NCI-H146 treated with DMSO at 0.1 percent for 48 hours (cell line): ENCODE measurements around the gene FAM81B.

Experiments used
- DNase-seq: peaks from one replicate; lab custom pipeline; 2025; ENCODE audit not compliant: unreplicated experiment; lab: John Stamatoyannopoulos, UW

FAM81B gene

DNA sequence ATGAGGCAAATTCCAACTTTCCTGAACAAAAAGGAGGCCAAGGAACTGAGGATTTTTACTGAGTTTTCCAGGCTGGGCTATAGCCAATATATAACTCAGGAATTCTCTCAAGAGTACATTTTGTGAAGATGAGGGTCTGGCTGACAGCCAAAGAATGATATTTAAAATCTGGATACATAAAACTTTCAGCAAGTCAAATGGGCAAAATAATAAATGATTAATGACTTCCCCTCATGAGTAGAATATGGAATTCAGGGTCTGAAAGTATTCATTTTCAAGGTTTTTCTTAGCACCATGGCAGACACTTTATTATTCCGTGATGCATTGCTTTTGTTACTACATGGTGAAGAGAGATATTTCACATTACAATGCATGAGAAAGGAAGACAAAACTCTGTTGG is 7.8 kb downstream of the FAM81B start:
- no peak for DNase-seq

DNA sequence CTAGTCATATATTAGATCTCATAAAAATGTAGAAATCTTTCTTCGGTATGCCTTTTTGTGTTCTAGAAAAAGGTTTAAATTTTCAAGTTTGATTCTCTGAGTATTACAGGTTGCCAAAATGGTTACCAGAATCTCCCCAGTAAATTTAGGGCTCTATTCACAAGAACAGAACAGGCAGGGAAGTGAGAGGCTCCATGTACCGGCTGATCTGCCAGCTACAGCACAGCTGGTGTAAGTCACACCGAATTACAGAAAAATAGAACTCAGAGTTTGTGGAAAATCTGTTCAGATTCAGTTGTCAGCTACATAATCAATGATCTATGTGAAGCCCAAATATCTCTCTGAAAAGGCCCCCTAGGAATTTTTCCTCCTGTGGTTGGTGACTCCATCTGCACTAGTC is 10.5 kb downstream of the FAM81B start:
- no peak for DNase-seq

DNA sequence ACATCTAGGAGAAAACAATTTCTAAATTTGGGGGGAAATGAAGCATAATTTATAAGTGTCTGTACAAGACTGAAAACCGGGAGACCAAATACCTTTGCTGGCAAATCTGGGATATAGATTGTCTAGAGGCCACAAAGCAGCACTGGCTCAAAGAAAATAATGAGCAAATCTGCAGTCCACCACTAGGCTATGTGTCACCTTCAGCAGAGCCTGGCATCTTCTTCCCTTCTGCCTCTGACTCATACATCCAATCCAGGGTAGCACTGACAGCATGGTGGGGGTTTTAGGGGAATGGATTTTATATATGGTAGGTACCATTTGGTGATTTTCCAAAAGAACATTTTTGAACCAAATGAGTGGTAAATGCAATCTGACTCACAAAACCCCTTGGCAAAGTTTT is 12.8 kb downstream of the FAM81B start:
- no peak for DNase-seq

DNA sequence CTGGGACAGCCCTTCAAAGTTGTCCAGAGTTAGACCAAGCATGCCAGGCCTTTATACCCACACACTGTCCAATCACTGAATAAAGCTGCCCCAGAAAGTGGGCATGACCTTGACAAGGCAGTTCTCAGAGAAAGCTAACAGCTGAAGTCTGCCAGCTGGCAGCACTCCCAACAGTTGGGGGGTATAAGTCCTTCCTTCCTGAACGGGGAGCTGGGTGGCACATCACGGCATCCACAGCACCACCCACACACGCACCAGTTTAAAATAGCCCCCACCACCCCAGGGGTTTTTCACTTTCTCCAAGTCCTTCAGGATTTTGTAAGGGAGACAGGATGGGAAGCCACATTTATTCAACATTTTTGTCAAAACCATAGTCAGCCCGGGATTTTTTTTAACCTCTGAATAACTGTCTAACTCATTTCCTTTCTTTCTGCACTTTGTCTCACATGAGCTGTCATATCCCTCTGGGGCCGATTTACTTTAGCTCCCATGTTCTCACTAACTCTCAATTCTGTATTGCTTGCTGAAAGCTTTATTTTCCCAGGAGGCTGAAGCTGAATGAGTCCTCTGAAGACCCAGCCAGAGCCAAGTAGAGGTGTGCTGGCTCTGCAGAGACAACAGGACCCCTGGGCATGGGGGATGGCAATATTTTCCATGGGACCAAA is 15.4 kb downstream of the FAM81B start:
- no peak for DNase-seq

DNA sequence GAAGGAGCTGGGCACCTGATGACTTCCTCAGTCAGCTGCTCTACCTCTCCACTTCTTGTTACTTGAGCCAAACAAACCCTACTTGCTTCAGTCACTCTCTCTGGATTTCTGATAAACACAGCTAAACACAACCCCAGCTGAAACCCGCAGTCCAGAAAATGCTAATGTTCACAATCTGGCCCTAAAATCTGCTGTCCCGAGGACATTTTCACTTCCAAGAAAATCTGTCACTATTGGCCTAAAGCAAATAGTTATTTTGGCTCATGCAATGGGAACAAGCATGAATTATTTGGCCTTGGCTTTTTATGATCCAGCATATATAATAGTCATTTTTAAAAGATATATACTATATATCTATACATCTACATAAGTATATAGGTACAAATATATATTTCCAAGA is 19.1 kb downstream of the FAM81B start:
- DNase-seq: no peak

DNA sequence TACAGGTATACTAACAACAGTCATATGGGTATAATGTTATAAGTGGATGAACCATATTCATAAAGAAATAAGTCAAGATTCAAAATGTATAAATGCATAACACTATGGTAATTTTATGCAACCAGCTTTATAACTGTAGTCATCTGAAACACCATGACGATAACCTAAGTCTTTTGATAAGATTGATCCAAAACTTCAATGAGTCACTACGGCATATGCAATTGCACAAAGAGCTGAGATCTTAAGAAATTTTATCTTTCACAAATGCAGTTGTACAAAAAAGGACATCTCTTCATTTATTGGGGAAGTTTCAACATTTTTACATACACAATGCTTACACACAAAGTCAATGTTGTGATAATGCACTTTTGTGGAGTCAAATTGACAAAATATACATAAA is 20.3 kb downstream of the FAM81B start:
- no peak for DNase-seq

DNA sequence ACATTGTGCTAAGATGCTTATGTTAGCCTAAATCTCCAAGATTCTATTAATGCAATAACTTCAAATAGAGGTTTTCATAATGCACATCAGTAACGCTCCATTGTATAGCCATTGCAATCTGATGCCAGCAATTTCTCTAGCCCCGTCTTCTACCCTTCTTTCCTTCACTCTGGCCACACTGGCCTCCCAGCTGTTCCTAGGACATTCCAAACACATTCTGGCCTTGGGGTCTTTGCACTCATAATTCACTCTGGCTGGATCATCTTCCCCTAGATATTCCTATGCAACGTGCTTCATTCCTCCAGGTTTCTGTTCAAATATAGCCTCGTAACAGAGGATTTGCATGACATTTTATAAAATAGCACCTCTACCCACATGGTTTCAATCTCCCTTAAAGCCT is 23.3 kb downstream of the FAM81B start:
- DNase-seq: no peak

DNA sequence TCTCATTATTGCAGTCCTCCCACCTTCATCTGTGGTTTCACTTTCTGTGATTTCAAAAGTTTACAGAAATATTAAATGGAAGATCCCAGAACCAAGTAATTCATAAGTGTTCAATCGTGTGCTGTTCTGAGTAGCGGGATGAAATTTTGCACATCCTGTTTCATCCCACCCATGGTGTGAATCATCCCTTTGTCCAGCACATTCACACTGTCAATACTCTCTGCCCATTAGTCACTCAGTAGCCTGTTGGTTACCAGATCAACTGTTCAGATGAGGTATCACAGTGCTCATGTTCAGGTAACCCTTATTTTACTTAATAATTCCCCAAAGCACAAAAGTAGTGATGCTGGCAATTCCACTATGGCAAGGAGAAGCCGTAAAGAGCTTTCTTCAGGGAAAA is 26.8 kb downstream of the FAM81B start:
- DNase-seq: no peak

DNA sequence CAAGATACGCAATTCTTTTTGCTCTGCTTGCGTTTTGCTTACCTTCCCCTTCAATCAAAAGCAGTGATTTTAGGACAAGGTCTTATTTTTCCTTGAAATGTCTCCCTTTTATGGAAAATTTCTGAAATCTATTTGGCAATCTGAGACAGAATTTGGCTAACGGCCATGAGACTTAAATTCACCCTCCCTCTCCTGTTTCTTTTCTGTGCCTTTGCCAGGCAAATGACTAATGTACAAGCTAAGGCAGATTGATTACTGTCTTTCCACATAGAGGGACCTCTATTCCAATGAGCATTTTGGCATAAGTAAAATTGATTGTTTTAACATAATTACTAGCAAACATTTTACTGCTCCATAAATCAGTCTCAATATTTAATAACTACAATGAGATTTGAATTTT is 31.7 kb downstream of the FAM81B start:
- no peak for DNase-seq

DNA sequence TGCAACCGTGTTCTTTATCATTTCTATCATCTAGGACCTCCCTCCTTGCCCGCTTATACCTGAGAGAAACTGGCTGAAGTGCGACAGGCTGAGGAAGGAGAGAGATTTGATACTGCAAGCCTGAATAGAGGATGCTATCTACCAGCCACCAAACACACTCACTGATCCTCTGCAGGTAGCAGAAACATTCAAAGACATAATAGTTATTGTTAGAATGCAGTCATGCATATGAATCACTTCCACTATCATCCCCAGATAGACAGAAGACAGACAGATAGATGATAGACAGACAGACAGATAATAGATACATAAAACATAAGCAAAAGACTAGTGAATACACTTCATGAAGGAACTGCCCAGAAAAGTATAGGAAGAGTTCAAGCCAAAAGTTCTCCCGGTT is 32.9 kb downstream of the FAM81B start:
- no peak for DNase-seq

DNA sequence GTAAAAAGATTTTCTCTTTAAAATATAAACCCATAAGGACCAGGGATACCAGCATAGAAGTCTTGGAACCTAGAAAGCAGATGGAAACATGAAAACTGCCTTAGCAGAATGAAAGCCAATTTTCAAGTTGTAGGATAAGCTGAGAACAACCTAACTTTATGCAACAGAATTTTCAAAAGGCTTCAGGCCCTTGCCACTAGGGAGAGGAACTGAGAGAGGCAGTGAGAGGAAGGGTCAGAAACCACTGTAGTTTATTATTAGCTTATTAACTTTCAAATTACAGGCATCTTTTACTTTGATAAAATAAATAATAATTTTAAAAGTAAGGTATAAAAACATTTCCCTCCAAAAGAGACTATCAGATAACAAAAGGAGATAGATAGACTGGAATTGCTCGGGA is 33.4 kb downstream of the FAM81B start:
- no peak for DNase-seq

DNA sequence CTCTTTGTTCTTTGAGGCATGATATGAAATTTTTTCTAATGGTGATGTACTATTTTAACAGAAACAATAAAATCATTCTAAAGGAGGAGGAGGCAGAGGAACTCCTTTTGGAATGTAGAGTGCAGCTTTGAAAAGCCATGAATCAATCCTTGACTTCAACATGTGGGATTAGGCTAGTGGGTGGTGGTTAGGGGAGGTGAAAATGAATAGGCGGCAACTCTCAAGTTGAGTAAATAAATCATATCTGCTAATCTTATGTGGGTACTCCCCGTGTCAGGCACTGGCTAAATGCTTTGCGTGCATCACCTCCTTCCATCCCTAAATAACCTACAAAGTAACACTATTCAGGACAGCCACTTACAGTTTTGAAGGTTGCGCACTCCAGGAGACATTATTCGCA is 35.1 kb downstream of the FAM81B start:
- no peak for DNase-seq

DNA sequence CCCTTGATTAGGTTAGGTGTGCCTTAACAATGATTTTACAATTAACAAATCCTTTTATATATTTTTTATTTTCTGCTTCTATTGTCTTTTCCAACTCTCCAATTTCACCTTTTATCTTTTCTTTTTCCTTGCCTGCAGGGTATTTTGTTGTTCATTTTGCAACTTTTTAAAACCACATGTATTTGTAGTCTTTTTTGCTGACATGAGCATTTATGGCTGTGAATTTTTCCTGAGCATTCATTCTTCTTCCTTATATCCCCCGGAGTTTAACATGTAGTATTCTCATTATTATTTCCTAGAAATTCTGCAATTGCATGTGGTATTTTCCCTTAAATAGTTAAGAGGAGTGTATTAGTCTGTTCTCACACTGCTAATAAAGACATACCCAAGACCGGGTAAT is 41.6 kb downstream of the FAM81B start:
- DNase-seq: no peak

DNA sequence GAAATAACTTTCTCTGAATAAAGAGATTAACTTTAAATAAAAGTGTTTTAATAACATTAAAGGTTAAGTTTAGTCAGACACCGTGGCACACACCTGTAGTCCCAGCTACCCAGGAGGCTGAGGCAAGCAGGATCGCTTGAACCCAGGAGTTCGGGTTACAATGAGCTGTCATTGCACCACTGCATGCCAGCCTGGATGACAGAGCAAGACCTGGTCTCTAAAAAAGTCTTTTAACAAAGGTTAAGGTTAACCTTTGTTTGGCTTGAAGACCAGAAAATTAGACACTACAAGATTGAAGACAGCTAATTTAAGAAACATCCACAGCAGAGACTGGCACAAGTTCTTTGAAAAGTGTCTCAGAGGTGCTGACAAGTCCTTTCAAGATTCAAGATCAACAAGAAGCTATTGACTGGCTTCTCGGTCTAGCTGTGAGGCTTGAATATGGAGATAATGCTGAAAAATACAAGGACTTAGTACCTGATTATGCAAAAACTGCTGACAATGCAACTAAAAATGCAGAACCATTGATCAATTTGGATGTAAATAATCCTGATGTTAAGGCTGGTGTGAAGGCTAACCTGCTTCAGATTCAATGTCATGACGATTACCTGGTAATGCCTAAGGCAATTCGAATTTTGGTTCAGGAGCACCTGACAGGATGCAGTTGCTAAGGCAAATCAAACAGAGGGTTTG is 48.8 kb downstream of the FAM81B start:
- peak; percentile 6 for DNase-seq

DNA sequence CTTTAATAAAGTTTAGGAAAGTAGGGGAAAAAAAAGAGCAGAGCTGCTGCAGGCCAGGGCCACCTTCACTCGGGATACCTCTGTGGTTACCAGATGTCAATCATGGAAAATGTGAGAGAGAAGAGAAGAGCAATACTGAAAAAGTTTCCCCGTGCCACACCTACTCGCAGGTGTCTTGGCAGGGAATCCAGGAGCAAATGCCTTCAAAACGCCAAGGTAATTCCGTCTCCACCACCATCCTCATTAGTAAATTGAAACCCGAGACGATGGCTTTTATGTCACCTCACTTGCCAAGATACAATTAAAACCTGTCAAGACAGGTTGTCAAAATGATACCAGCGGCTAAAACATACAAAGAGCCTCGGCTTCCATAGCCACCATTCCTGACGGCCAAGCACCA is 49.7 kb downstream of the FAM81B start:
- peak; percentile 61 for DNase-seq

DNA sequence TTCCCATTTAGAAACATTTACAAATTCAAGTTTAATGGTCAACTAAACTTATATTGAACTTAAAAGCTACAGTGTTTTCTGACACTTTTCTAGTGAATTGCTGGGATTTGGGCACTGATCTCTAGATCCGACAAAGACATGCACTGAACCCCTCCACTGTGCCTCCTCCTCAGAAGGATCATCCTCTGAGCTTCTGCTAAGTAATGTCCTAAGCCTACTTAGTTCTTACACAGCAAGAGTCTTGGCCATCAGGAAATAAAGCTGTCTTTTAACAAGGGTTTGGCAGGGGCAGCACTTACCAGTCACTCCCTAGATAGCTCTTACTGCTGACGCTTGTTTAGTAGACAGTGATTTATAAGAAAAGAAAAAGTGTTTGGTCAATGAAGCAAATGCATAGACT is 50.5 kb downstream of the FAM81B start:
- no peak for DNase-seq

DNA sequence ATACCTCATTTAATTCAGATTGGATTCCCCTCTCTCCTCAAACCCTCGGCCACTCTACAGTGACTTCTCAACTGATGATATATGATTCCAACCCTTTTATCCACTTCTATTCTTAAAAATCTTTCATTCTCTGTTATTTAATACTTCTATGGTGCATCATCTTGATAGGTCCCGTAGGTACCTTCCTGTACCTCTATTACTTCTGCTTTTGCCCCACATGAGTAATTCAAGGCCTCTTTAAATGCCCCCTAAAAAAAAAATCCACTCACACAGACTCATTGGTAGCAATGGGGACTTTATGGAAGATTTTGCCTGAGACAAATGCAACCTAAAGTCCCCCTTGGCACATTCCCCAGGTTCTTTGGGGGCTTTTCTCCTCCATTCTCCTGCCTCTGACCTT is 54.3 kb downstream of the FAM81B start:
- no peak for DNase-seq

DNA sequence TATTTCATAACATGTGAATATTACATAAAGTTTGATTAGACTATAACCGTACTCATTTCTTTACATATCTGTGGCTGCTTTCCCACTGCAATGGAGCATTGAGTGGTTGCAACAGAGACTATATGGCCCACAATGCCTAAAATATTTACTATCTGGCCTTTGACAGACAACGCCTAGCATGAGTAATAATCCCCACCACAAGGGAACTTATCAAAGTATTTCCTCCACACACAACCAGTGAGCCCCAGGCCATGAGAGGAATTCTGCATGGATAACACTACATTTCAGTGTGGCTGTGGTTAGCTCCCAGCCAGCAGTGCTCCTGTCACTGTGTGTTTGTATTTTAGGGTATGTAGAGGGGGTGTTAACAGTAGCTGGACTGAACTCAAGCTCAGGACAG is 54.8 kb downstream of the FAM81B start:
- no peak for DNase-seq

DNA sequence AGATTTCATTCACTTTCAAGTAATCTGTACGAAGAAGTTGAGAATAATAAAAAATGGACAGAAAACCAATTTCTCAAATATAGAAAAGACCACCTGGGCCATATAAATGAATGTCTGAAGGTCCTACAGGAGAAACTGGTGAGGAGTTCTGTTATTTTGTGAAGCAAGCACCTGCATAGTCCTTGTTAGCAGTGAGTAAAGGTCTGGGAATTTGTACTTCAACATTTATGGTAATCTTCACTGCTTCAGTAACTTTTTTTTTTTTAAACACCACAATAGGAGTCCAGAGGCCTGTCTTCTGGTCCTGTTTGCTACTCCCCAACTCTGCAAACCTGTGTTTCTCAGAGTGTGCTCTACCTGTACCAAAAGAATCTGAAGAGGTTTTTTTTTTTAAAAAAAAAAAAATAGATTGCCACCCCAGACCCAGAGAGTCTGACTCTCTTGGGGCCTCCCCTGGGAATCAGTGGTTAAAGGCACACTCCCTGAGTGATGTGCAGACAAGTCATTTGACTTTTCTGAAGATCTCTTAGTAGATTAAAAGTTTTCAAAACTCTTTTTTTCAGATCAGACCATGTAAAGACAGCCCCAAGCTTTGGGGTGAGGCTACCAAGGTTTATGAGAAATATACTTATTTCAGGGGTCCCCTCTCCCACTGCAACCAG is 55.5 kb downstream of the FAM81B start:
- DNase-seq: no peak

DNA sequence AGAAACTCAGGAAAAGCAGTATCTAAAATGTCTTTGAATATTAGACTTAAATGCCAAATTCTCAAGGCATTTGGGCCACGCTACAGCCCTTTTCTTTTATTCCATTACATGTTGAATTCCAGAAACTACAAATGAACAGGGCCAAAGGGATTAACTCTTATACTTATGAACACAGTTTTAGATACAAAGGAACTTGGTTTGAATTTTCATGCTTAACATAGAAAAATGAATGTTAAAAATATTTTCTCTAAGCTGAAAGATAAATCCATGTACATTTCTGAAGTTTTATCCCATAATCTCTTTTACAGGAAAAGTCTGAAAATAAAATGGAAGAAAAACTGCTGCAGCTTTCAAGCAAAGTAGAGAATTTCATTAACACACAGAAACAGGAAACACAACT is 56.8 kb downstream of the FAM81B start:
- no peak for DNase-seq

DNA sequence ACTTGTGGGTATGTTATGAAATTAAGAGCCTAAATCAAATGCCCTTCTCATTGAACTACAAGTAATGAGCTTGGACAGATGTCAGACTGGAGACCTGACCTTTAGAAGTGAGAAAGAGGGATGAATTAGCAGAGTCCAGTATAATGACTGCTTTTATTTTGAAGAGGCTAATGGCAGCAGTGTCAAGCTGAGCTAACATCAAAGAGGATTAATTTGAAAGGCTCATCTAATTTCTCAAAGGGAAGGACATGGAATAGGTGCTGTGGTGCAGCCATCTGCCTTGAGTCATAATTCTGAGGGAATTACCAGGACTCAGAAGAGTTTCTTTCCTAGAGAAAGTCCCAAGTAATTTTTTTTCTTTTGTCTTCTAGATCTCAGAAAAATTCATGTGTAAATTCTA is 57.6 kb downstream of the FAM81B start:
- peak; percentile 62 for DNase-seq

DNA sequence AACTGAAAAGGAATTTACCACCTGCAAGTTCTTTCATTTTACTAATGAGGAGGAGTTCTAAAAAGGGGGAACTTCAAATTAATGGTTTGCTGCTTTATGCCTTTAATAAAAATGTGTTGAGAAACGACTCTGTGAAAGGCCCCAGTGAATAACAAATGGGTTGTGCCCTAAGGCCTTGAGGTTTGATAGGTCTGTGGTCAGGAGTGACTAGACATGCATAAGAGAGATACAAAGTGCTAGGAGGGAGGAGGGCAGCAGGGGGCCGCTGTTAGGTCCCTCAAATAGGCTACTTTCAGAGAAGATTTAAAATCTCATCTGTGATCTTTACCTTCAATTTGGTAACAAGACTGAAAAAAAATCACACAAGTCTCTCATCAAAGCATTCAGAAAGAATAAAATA is 58.3 kb downstream of the FAM81B start:
- DNase-seq: no peak

DNA sequence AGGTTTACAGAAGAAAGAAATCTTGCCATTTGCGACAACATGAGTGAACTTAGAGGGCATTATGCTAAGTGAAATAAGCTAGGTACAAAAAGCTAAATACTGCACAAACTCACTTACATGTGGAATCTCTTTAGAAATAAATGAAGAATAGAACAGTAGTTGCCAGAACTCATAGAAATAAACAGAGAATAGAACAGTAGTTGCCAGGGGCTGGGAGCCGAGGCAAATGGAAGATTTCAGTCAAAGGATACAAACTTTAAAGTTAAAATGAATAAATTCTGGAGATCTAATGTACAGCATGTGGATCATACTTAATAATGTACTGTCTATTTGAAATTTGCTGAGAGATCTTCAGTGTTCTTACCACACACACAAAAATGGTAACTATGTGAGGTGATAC is 63.4 kb downstream of the FAM81B start:
- no peak for DNase-seq
